ENCODE data around the gene OSBPL2.

The OSBPL2 gene

GRCh38 chr20:62315773-62316172 is 77.5 kb downstream of the OSBPL2 start:
- DNase-seq, result no peak

- DNase-seq, result no peak
Observed at GRCh38 chr20:62316331-62317166, 78.2 kb downstream of the OSBPL2 start.

- DNase-seq, result no peak
Observed at GRCh38 chr20:62317167-62317655, 78.9 kb downstream of the OSBPL2 start.

- DNase-seq, result no peak
Observed at GRCh38 chr20:62318400-62319345, 80.4 kb downstream of the OSBPL2 start.

GRCh38 chr20:62319346-62319909 is 81.1 kb downstream of the OSBPL2 start:
- DNase-seq, result no peak

GRCh38 chr20:62320581-62321354 is 82.4 kb downstream of the OSBPL2 start:
- DNase-seq, result no peak

GRCh38 chr20:62321521-62321948 is 83.2 kb downstream of the OSBPL2 start:
- no peak for DNase-seq

- no peak for DNase-seq
Observed at GRCh38 chr20:62321975-62322374, 83.7 kb downstream of the OSBPL2 start.

GRCh38 chr20:62322492-62323041 is 84.2 kb downstream of the OSBPL2 start:
- DNase-seq, result no peak

- no peak for DNase-seq
Observed at GRCh38 chr20:62323146-62323979, 85.0 kb downstream of the OSBPL2 start.

- no peak for DNase-seq
Observed at GRCh38 chr20:62323980-62324906, 85.9 kb downstream of the OSBPL2 start.

- DNase-seq, result no peak
Observed at GRCh38 chr20:62325172-62325905, 87.0 kb downstream of the OSBPL2 start.

- no peak for DNase-seq
Observed at GRCh38 chr20:62326559-62326958, 88.2 kb downstream of the OSBPL2 start.

- DNase-seq, result no peak
Observed at GRCh38 chr20:62326959-62327725, 88.8 kb downstream of the OSBPL2 start.

- no peak for DNase-seq
Observed at GRCh38 chr20:62327726-62328495, 89.6 kb downstream of the OSBPL2 start.

- DNase-seq, result no peak
Observed at GRCh38 chr20:62328684-62329388, 90.5 kb downstream of the OSBPL2 start.
